Panc1 (cell line): ENCODE results near the gene INPP1.

Source experiments
- POLR2AphosphoS5 ChIP-seq: IDR thresholded peaks from 2 replicates; pipeline ENCODE4 v1.6.1; 2012; ENCODE audit warnings: mild to moderate bottlenecking, low read depth, low read length, moderate library complexity
- REST ChIP-seq, 2 experiments: IDR thresholded peaks; 2 replicates each; pipeline ENCODE4 v1.6.1; 2011 to 2012; ENCODE audit warnings: low read depth in 2 of 2, control low read depth in 1 of 2, low read length in 1 of 2, mild to moderate bottlenecking in 1 of 2, moderate library complexity in 1 of 2; ENCODE audit not compliant: insufficient read depth in 1 of 2
- SIN3A ChIP-seq: IDR thresholded peaks from 2 replicates; pipeline ENCODE4 v1.6.1; 2012; ENCODE audit warnings: low read depth, mild to moderate bottlenecking, low read length, moderate library complexity, borderline replicate concordance; ENCODE audit not compliant: insufficient read depth
- TCF7L2 ChIP-seq: IDR thresholded peaks from 2 replicates; pipeline ENCODE4 v1.6.1; 2011; ENCODE audit warnings: mild to moderate bottlenecking, low read depth, low read length, inconsistent platforms
- TF ChIP-seq, protein P1 (sequence below): fragments of 450-650 bp; IDR thresholded peaks from 2 replicates; pipeline ENCODE4 v1.5.1; 2017; ENCODE audit warnings: mild to moderate bottlenecking

- TF ChIP-seq, protein P1, sequence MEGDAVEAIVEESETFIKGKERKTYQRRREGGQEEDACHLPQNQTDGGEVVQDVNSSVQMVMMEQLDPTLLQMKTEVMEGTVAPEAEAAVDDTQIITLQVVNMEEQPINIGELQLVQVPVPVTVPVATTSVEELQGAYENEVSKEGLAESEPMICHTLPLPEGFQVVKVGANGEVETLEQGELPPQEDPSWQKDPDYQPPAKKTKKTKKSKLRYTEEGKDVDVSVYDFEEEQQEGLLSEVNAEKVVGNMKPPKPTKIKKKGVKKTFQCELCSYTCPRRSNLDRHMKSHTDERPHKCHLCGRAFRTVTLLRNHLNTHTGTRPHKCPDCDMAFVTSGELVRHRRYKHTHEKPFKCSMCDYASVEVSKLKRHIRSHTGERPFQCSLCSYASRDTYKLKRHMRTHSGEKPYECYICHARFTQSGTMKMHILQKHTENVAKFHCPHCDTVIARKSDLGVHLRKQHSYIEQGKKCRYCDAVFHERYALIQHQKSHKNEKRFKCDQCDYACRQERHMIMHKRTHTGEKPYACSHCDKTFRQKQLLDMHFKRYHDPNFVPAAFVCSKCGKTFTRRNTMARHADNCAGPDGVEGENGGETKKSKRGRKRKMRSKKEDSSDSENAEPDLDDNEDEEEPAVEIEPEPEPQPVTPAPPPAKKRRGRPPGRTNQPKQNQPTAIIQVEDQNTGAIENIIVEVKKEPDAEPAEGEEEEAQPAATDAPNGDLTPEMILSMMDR = no peak
- TF ChIP-seq REST (IDR thresholded peaks at IDR 0.05; ENCODE audit: insufficient read depth in 1 of 2, low read depth in 2 of 2, low read length in 1 of 2) (no peak), POLR2AphosphoS5 (no peak), SIN3A (no peak), TCF7L2 (no peak)
Measured at GRCh38 chr2:190418727-190419126, 75.3 kb downstream of the INPP1 start.
